Heart left ventricle (tissue), 16 donors: ENCODE results near the gene BTBD6. TPM values are rescaled to one million over a fixed set of nuclear protein-coding genes. Genes with fewer than 3 reads are reported as not detected.
A peak's percentile ranks its signal among the peaks of the same experiment; 100 is the strongest.
"Not testable (repeated sequence)": the region's sequence is repeated elsewhere in the genome, so short reads cannot be mapped to it uniquely, and the experiment has no call there.

ENCODE experiments used
- ATAC-seq, 4 donors: fragments of 200-7000 bp; cut with Tn5 transposase; one replicate each; pipeline ENCODE4 v1.9.1; 2020 to 2022; ENCODE audit warnings: moderate library complexity in 4 of 4, mild to moderate bottlenecking in 3 of 4, moderate number of reproducible peaks in 1 of 4
- DNase-seq, 5 donors: peaks; one replicate each; pipeline ENCODE4 v3.0.0-alpha.2; 2020
- H3K27ac ChIP-seq, 12 donors: fragments of 200-600 bp; sonication (generic) in 4 of 12; one replicate each; pipeline versions ENCODE4 v1.5.0 to v1.8.0; 2016 to 2022; ENCODE audit warnings: mild to moderate bottlenecking in 2 of 12
- H3K27me3 ChIP-seq, 9 donors: fragments of 200-600 bp; sonication (generic) in 2 of 9; one replicate each; pipeline versions ENCODE4 v1.5.1 to v1.8.0; 2016 to 2022; ENCODE audit warnings: mild to moderate bottlenecking in 3 of 9
- H3K36me3 ChIP-seq, 9 donors: fragments of 200-600 bp; sonication (generic) in 2 of 9; one replicate each; pipeline versions ENCODE4 v1.5.0 to v1.8.0; 2018 to 2022; ENCODE audit warnings: mild to moderate bottlenecking in 2 of 9
- H3K4me1 ChIP-seq, 12 donors: fragments of 200-600 bp; sonication (generic) in 4 of 12; one replicate each; pipeline versions ENCODE4 v1.5.0 to v1.8.0; 2016 to 2022; ENCODE audit warnings: mild to moderate bottlenecking in 3 of 12
- H3K4me3 ChIP-seq, 12 donors: fragments of 200-600 bp; sonication (generic) in 4 of 12; one replicate each; pipeline versions ENCODE4 v1.5.0 to v1.8.0; 2017 to 2022; ENCODE audit warnings: mild to moderate bottlenecking in 9 of 12, moderate library complexity in 4 of 12
- H3K9me3 ChIP-seq, 12 donors: fragments of 200-600 bp; sonication (generic) in 4 of 12; one replicate each; pipeline versions ENCODE4 v1.5.0 to v1.8.0; 2016 to 2022; ENCODE audit warnings: mild to moderate bottlenecking in 1 of 12
- CTCF ChIP-seq, 12 donors: fragments of 200-600 bp; sonication (generic) in 4 of 12; IDR thresholded peaks; one replicate each; pipeline versions ENCODE4 v1.5.0 to v1.8.0; 2018 to 2022; ENCODE audit warnings: antibody characterized with exemption in 12 of 12, mild to moderate bottlenecking in 5 of 12
- POLR2A ChIP-seq, 2 donors: fragments of 450-650 bp; IDR thresholded peaks; one replicate each; pipeline ENCODE4 v1.6.1; 2017; ENCODE audit warnings: antibody characterized with exemption in 2 of 2, mild to moderate bottlenecking in 2 of 2, moderate library complexity in 2 of 2
- WGBS, 4 donors: extraction: QIAGEN DNeasy Blood & Tissue Kit in 2 of 4; methylation state at CpG; one replicate each; pipeline versions ENCODE4 v1.1.5 to v1.1.7; 2013 to 2018; 5-methylcytosine and 5-hydroxymethylcytosine counted together
- intact Hi-C, 10 donors: fragments of 100-400 bp; cut with DNase I; formaldehyde crosslinking; loops; one replicate each; pipeline versions ENCODE4 v1.11.1 to v1.14.2; 2022
- polyA plus RNA-seq, 2 donors: library from polyadenylated mRNA; stranded (reverse); fragments of 200-250 nt; gene quantifications; one replicate each; pipeline ENCODE4 v1.2.3, GENCODE V29; 2013
- total RNA-seq, 9 donors: library from RNA; depleted of rRNA in 2 of 9; stranded (reverse); fragments of >200 nt in 2 of 9; fragmentation: NEBNext Ultra II Directional in 3 of 9; extraction: Animal tissue kit (Norgen Biotek cat#: 25700) in 3 of 9; gene quantifications; one replicate each; pipeline versions ENCODE4 v1.1.0 to v1.2.4, GENCODE V29; 2016 to 2023
- donor health status: ischemic (EF 13 %, LVEDD 7.1; RV severe dilation, severe dysfunction).
- donor health status: healthy with polysubstance abuse.
- donor health status: DM: no; HTN: yes; CAD: no.
- donor health status: DM: no; HTN: no; CAD: no.
- donor health status: ischemic (EF 25% LVEDD 6.9; RV normal size, moderate dysfunction).
- donor health status: ischemic (EF 25% LVEDD 5.7; RV mildly dilated, moderate dysfunction).
- donor health status: healthy.
- donor health status: DM: yes; HTN: yes; CAD: no.
- donor health status: ischemic (EF 35%, LVEDD 5.7; RV mildly dilated, moderate dysfunction).
- donor health status: nonischemic (EF 11% LVEDD 7.7; RV severe dilation, severe dysfunction).
- donor health status: DM: yes; HTN: yes; CAD: no.
- donor health status: PGD.
- donor health status: ischemic (EF 29% LVEDD 5.4; RV normal size, mild dysfunction).
- donor health status: nonischemic (EF 23%, LVEDD 6.1; RV moderate dilation, normal function).

BTBD6 gene
- total and polyA plus RNA-seq, 11 donors = 28.8 to 56.3 (median 36.9) TPM

- Histone ChIP-seq H3K27me3 (no peaks in the 10 kb centered on the region), H3K36me3 (peaks cover 0 to 1% (median 0%) of the 10 kb centered on the region in 9 donors), H3K4me3 (no peak overlapping the region), H3K27ac (no peak overlapping the region), H3K4me1 (peaks cover 5 to 41% (median 21%) of the 10 kb centered on the region in 12 donors), H3K9me3 (no peaks in the 10 kb centered on the region)
- WGBS, 4 donors = 80 to 85% (median 81%) methylated on average over 9 to 13 of the region's 13 CpGs
- TF ChIP-seq POLR2A (IDR thresholded peaks at IDR 0.05) (no peak), CTCF (IDR thresholded peaks at IDR 0.05) (peak in 1 of 12 donors; percentile 19)
- peak in 1 of 5 donors; percentile 17 for DNase-seq
- intact Hi-C loops = no loop called here
- ATAC-seq = no peak
These were observed 42.5 kb downstream of the BTBD6 start for GRCh38 chr14:105290621-105291346.

DNA sequence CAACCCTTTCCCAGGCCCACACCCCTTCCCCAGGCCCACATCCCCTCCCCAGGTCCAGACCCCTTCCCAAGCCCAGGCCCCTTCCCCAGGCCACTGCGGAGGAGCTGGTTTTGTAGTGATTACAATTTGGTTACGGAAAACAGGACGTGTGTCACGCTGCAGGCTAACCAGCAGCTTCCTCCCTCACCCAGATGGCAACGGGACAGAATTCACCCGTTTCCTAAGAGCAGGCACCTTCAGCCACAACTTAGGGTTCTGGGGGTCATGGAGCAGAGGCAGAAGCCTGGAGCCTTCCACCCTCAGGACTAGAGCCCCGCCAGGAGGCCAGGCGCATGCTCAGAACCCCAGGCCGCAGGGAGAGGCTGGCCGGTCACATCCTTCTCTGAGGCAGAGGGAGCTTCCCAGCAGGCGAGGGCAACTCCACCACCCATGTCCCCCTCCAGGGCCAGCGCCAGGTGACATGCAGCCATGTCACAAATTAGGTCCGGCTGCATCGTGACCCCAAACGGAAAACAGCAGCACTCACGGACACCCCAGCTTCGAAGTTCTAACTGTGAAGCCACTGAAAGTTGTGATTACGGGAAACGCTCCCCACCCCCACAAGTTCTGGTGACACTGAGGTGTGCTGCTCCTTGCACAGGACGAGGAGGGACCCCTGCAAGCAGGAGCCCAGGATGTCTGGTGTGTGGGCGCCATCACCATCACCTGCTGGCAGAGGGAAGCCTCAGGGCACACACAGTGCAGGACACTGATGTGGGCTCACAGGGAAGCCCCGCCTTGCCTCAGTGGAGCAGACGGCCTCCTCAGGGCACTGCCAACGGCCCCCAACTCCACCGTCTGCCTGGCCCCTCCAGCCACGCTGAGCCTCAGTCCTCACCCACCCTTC lies 44.7 kb downstream of the BTBD6 start:
- H3K9me3 ChIP-seq = no peaks in the 10 kb centered on the region
- no peak overlapping the region for H3K4me3 ChIP-seq
- H3K4me1 ChIP-seq = peaks cover 5 to 43% (median 21%) of the 10 kb centered on the region in 12 donors
- DNase-seq (no peak), ATAC-seq (no peak)
- H3K36me3 ChIP-seq = no peaks in the 10 kb centered on the region
- no peak for TF ChIP-seq CTCF (IDR thresholded peaks at IDR 0.05)
- TF ChIP-seq POLR2A (IDR thresholded peaks at IDR 0.05) = no peak
- no peaks in the 10 kb centered on the region for H3K27me3 ChIP-seq
- intact Hi-C loops = no loop called here
- WGBS, 4 donors = 77 to 84% (median 79%) methylated on average over 22 to 26 of the region's 26 CpGs
- H3K27ac ChIP-seq = peak overlapping the region in 7 of 12 donors; percentile 30 to 83 (median 65)

GRCh38 chr14:105294142-105294597 lies 45.8 kb downstream of the BTBD6 start:
- 41 to 58% (median 46%) methylated on average over 5 to 15 of the region's 15 CpGs for WGBS, 4 donors
- H3K4me3 ChIP-seq = no peak overlapping the region
- peak; percentile 98 to 99 (median 99) for ATAC-seq
- H3K27me3 ChIP-seq = no peaks in the 10 kb centered on the region
- peak; percentile 80 to 92 (median 83) for DNase-seq
- no peaks in the 10 kb centered on the region for H3K36me3 ChIP-seq
- peaks cover 6 to 54% (median 26%) of the 10 kb centered on the region in 12 donors for H3K4me1 ChIP-seq
- H3K9me3 ChIP-seq = no peaks in the 10 kb centered on the region
- peak overlapping the region in 11 of 12 donors; percentile 30 to 83 (median 65) for H3K27ac ChIP-seq
- TF ChIP-seq CTCF (IDR thresholded peaks at IDR 0.05) (no peak), POLR2A (IDR thresholded peaks at IDR 0.05) (no peak)
- intact Hi-C loops = no loop called here

- H3K9me3 ChIP-seq, H3K27me3 ChIP-seq, H3K27ac ChIP-seq, H3K36me3 ChIP-seq, H3K4me3 ChIP-seq, ATAC-seq, intact Hi-C loops, DNase-seq: not testable (repeated sequence)
- WGBS, 4 donors = 95 to 97% (median 97%) methylated on average over 11 of the region's 11 CpGs
- H3K4me1 ChIP-seq = peaks cover 14 to 60% (median 38%) of the 10 kb centered on the region in 12 donors
These were observed 49.0 kb downstream of the BTBD6 start for GRCh38 chr14:105297311-105297710.
